GM06990 (cell line): Measurements from ENCODE around the gene C3orf18.
"Not testable (repeated sequence)": the region's sequence is repeated elsewhere in the genome, so short reads cannot be mapped to it uniquely, and the experiment has no call there.

ENCODE experiments used
- DNase-seq: peaks from one replicate; pipeline ENCODE4 v3.0.0-alpha.2; 2011; ENCODE audit not compliant: insufficient read length; ENCODE audit errors: extremely low read depth
- H3K27me3 ChIP-seq: replicated peaks from 2 replicates; pipeline ENCODE4 v1.6.0; 2011; ENCODE audit warnings: low read length; ENCODE audit not compliant: control insufficient read depth, insufficient read depth
- H3K36me3 ChIP-seq: 2 replicates; pipeline ENCODE4 v1.5.1; 2011; ENCODE audit warnings: low read length; ENCODE audit not compliant: control insufficient read depth, insufficient read depth
- H3K4me3 ChIP-seq: replicated peaks from 2 replicates; pipeline ENCODE4 v1.5.1; 2011; ENCODE audit warnings: low read depth, mild to moderate bottlenecking, control low read depth, low read length
- TF ChIP-seq, protein P1 (sequence below): IDR thresholded peaks from 2 replicates; pipeline ENCODE4 v1.5.1; 2011; ENCODE audit warnings: low read length, control low read depth, mild to moderate bottlenecking, inconsistent platforms; ENCODE audit not compliant: insufficient read depth, poor library complexity, severe bottlenecking

C3orf18 gene

DNA sequence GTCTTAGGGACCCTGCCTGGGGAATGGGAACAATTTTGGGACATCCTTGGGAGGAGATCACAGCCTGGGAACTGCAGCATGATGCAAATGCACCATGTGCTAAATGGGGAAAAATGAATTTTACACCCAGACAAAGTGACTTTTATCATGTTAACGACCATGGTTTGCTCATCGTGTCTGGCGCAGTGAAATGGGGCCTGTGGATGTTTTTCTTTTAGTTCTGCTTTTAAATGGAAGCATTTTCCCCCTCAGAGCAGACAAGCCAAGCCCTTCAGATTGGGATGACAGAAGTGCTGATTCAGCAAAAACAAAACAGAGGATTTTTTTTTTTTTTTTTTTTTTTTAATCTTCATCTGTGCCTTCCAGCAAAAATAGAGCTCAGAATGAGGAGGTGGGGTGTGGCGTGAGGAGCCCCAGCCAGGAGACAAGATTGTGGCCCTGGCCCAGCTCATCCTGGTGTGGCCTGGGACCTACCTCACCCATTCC lies 49.8 kb downstream of the C3orf18 start:
- Histone ChIP-seq H3K36me3 (no peaks in the 10 kb centered on the region), H3K4me3 (no peak overlapping the region), H3K27me3 (no peaks in the 10 kb centered on the region; the same call in 1 of the 2 replicates)
- TF ChIP-seq, protein P1, sequence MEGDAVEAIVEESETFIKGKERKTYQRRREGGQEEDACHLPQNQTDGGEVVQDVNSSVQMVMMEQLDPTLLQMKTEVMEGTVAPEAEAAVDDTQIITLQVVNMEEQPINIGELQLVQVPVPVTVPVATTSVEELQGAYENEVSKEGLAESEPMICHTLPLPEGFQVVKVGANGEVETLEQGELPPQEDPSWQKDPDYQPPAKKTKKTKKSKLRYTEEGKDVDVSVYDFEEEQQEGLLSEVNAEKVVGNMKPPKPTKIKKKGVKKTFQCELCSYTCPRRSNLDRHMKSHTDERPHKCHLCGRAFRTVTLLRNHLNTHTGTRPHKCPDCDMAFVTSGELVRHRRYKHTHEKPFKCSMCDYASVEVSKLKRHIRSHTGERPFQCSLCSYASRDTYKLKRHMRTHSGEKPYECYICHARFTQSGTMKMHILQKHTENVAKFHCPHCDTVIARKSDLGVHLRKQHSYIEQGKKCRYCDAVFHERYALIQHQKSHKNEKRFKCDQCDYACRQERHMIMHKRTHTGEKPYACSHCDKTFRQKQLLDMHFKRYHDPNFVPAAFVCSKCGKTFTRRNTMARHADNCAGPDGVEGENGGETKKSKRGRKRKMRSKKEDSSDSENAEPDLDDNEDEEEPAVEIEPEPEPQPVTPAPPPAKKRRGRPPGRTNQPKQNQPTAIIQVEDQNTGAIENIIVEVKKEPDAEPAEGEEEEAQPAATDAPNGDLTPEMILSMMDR = no peak
- no peak for DNase-seq

DNA sequence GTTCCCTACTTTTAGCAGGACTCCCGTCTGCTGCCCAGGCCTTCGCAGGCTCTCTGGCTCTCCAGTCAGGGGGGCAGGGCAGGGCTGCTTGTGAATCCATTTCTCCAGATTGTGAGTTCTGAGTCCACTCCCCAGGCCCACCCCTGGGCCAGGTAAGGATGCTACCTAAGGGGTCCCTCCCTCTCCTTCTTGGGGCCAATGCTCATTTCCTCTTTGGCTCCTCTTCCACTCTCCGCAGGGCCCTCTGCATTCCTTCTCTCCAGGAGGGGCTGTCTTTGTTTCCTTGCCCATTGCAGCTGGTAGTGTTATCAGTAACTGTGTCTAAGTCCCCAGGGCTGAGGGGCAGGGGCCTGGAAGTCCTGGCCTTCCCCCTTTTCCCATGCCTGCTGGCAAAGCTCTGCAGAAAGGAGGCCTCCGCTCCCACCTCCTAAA lies 51.1 kb downstream of the C3orf18 start:
- DNase-seq = no peak
- Histone ChIP-seq H3K27me3 (no peaks in the 10 kb centered on the region; the same call in 1 of the 2 replicates), H3K36me3 (no peaks in the 10 kb centered on the region), H3K4me3 (no peak overlapping the region)
- TF ChIP-seq, protein P1 = no peak

DNA sequence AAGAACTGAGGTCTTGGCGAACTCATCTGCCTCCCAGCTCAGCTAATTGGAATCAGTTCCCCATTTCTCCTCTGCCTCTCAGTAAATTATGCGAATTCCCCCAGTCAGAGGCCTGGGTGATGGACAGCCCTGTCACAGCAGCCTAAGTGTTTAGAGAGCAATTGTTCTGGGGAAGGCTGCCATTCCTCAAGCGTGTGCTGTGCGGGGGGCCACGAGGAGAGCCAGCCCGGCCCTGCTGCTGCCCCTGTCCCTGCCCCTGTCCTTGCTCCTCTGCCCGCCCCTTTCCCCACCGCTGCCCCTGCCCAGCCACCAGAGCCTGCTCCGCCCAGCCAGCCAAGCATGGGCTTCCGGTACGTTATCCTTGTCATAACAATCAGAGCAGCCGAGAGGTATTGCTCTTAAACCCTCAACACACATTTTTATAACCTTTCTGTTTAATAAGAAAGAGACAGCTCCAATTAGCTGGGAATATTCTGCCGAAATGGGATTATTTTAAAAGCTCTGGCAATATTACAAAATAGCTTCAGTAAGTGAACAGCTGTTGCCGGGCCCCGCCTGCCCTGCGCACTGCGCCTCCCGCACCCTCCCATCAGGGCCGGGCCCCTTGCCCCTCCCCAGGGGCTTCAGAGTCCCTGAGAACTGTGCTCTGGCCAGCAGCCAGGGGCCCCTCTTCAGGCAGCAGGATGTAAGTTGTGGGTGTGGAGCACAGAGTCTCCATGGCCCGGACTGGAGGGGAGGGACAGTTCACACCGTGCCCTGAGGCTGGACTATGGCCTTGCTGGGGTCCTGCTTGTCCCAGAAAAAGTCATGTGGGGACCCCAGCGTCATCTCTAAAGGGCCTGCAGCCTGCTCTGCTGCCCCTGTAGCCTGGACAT lies 51.7 kb downstream of the C3orf18 start:
- Histone ChIP-seq H3K27me3 (no peaks in the 10 kb centered on the region; the same call in 1 of the 2 replicates), H3K4me3 (no peak overlapping the region), H3K36me3 (no peaks in the 10 kb centered on the region)
- TF ChIP-seq, protein P1 = no peak
- DNase-seq = no peak

DNA sequence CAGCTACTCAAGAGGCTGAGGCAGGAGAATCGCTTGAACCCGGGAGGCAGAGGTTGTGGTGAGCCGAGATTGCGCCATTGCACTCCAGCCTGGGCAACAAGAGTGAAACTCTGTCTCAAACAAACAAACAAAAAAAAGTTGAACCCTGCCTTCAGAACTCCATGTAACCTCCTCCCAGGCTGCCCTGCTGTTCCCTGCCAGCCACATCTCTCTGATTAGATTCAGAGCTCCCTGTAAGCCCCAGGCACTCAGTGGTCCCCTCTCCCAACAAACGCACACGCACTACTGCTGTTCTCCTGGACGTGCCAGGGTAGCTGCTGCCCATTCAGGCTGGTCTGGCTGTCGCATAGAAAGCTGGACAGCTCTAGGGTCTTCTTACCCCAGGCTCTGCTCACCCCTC lies 54.6 kb downstream of the C3orf18 start:
- H3K36me3 ChIP-seq, H3K4me3 ChIP-seq, H3K27me3 ChIP-seq, DNase-seq: not testable (repeated sequence)

DNA sequence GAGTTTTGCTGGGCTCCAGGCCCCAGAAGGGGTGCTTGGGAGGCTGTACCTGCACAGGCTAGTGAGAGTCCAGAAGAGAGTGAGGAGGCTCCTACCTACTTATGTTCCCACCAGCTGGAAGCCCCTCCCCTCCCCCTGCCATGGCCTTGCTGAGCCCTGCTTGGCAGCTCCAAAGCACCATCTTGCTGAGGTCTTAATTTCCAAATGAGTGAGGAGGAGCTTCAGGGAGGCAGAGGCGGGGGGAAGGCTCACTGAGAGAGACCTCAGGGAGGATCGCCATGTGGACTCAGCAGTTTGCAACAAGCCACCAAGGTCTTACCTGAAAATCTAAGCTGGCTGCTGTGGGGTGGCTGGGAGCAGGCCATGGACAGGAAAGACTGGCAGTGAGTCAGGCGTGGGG lies 55.4 kb downstream of the C3orf18 start:
- DNase-seq = no peak
- Histone ChIP-seq H3K4me3 (no peak overlapping the region), H3K27me3 (peaks cover 3% of the 10 kb centered on the region), H3K36me3 (no peaks in the 10 kb centered on the region)
- TF ChIP-seq, protein P1 = no peak

DNA sequence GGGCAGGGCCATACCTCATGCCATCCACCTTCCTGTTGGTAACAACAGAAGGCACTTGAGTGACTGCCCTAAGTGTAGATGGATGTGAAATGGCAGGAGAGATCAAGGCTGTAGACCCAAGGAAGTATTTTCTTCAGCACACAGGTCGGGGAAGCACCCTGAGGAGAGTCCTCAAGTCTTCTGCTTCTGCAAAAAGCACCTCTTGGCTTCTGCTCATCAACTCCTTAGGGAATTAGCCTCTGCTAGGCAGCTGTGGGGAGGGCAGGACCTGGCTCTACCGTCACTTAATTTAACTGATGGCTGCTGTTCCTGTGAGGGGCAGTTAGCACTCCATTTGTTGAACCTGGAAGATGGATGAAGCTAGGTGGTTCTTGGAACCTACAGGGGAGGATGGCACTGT lies 57.2 kb downstream of the C3orf18 start:
- Histone ChIP-seq H3K4me3 (no peak overlapping the region), H3K36me3 (no peaks in the 10 kb centered on the region), H3K27me3 (peaks cover 3% of the 10 kb centered on the region)
- TF ChIP-seq, protein P1 = no peak
- no peak for DNase-seq
